GM23248 (cell line): Measurements from ENCODE around the gene FAM83E. TPM values are rescaled to one million over a fixed set of nuclear protein-coding genes. Genes with fewer than 3 reads are reported as not detected.

Experiments
- DNase-seq: peaks from one replicate; pipeline ENCODE4 v3.0.0-alpha.2; 2015
- H2AFZ ChIP-seq: fragments of 200-600 bp; sonication (generic); 2 replicates; pipeline ENCODE4 v1.6.1; 2016; ENCODE audit warnings: antibody characterized with exemption
- H3F3A ChIP-seq: fragments of 200-600 bp; sonication (generic); 2 replicates; pipeline ENCODE4 v1.6.1; 2016; ENCODE audit warnings: mild to moderate bottlenecking, antibody characterized with exemption, mixed run types; ENCODE audit not compliant: insufficient read depth
- H3K27ac ChIP-seq: fragments of 200-600 bp; sonication (generic); 2 replicates; pipeline ENCODE4 v1.5.1; 2016; ENCODE audit warnings: mild to moderate bottlenecking
- H3K27me3 ChIP-seq: fragments of 200-600 bp; sonication (generic); replicated peaks from 2 replicates; pipeline ENCODE4 v1.6.1; 2016; ENCODE audit warnings: mild to moderate bottlenecking; ENCODE audit not compliant: insufficient read depth
- H3K36me3 ChIP-seq: fragments of 200-600 bp; sonication (generic); 2 replicates; pipeline ENCODE4 v1.6.1; 2016; ENCODE audit warnings: low read depth, mild to moderate bottlenecking
- H3K4me1 ChIP-seq: fragments of 200-600 bp; sonication (generic); 2 replicates; pipeline ENCODE4 v1.6.1; 2016; ENCODE audit warnings: mild to moderate bottlenecking; ENCODE audit not compliant: insufficient read depth
- H3K4me2 ChIP-seq: fragments of 200-600 bp; sonication (generic); one replicate; pipeline ENCODE4 v1.6.1; 2016; ENCODE audit warnings: mild to moderate bottlenecking; ENCODE audit not compliant: unreplicated experiment
- H3K4me3 ChIP-seq: fragments of 200-600 bp; sonication (generic); 2 replicates; pipeline ENCODE4 v1.5.1; 2016; ENCODE audit warnings: mild to moderate bottlenecking
- H3K79me2 ChIP-seq: fragments of 200-600 bp; sonication (generic); 2 replicates; pipeline ENCODE4 v1.6.1; 2016; ENCODE audit warnings: mild to moderate bottlenecking; ENCODE audit not compliant: insufficient read depth
- H3K9ac ChIP-seq: fragments of 200-600 bp; sonication (generic); 2 replicates; pipeline ENCODE4 v1.6.1; 2016; ENCODE audit warnings: mild to moderate bottlenecking
- H3K9me2 ChIP-seq: fragments of 200-600 bp; sonication (generic); 2 replicates; pipeline ENCODE4 v1.6.1; 2016; ENCODE audit warnings: mixed run types, mild to moderate bottlenecking, moderate library complexity; ENCODE audit not compliant: insufficient read depth
- H3K9me3 ChIP-seq: fragments of 200-600 bp; sonication (generic); one replicate; pipeline ENCODE4 v1.6.1; 2017; ENCODE audit warnings: low read depth
- H4K20me1 ChIP-seq: fragments of 200-600 bp; sonication (generic); 2 replicates; pipeline ENCODE4 v1.6.0; 2016; ENCODE audit not compliant: insufficient read depth
- EZH2 ChIP-seq: fragments of 200-600 bp; sonication (generic); IDR thresholded peaks from 2 replicates; pipeline ENCODE4 v1.6.1; 2018; ENCODE audit warnings: antibody characterized with exemption, mild to moderate bottlenecking; ENCODE audit not compliant: insufficient read depth, poor library complexity, severe bottlenecking
- EZH2phosphoT487 ChIP-seq: fragments of 200-600 bp; sonication (generic); IDR thresholded peaks from 2 replicates; pipeline ENCODE4 v1.6.1; 2018; ENCODE audit warnings: antibody characterized with exemption, moderate library complexity, mild to moderate bottlenecking, low read depth; ENCODE audit not compliant: insufficient read depth
- WGBS, 2 experiments: methylation state at CpG; one replicate each; pipeline ENCODE4 v1.1.6; 2015 to 2017; ENCODE audit warnings: low lambda C conversion rate in 2 of 2, low coverage in 1 of 2; ENCODE audit errors: missing lambda C conversion rate in 2 of 2; 5-methylcytosine and 5-hydroxymethylcytosine counted together
- in situ Hi-C: fragments of 300-500 bp; cut with MboI; formaldehyde crosslinking; loops from 2 replicates; pipeline ENCODE4 v1.15.0; 2020
- polyA plus RNA-seq: library from polyadenylated mRNA; unstranded; fragments of >200 nt; fragmentation: Nextera tagmentation; extraction: Ambion mirVana; gene quantifications from 2 replicates; pipeline ENCODE4 v1.2.1, GENCODE V29; 2016
- total RNA-seq: library from RNA; depleted of rRNA; stranded (reverse); fragments of >200 nt; shearing (Covaris generic); gene quantifications from 2 replicates; pipeline ENCODE4 v1.2.3, GENCODE V29; 2014; rRNA removed

The FAM83E gene
- total and polyA plus RNA-seq, 2 experiments from 2014 or later, result not detected

DNA sequence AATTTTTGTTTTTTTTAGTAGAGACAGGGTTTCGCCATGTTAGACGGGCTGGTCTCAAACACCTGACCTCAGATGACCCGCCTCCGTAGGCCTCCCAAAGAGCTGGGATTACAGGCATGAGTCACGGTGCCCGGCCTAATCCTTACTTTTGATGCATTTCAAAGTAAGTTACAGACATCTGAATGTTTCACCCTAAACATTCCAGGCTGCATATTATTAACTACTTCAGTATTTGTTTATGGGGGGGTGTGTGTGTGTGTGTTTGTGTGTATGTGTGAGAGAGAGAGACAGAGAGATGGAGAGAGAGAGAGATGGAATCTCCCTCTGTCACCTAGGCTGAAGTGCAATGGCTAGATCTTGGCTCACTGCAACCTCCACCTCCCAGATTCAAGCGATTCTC lies 49.8 kb downstream of the FAM83E start:
- no peaks in the 10 kb centered on the region for H3K9me2 ChIP-seq
- no peaks in the 10 kb centered on the region for H3K36me3 ChIP-seq
- WGBS, 2 experiments, result 27 to 35% methylated on average over 7 of the region's 7 CpGs
- H3K27ac ChIP-seq, result no peak overlapping the region
- H4K20me1 ChIP-seq, result no peaks in the 10 kb centered on the region
- H3K9ac ChIP-seq, result no peak overlapping the region
- H3F3A ChIP-seq, result peaks cover 18% of the 10 kb centered on the region
- H3K9me3 ChIP-seq, result no peaks in the 10 kb centered on the region
- in situ Hi-C loops, result no loop called here
- H3K4me1 ChIP-seq, result peaks cover 35% of the 10 kb centered on the region
- no peak overlapping the region for H3K4me2 ChIP-seq
- H2AFZ ChIP-seq, result peak overlapping the region; percentile 24; the same call in 1 of the 2 replicates
- no peak for TF ChIP-seq EZH2
- no peak for TF ChIP-seq EZH2phosphoT487
- no peak overlapping the region for H3K4me3 ChIP-seq
- no peaks in the 10 kb centered on the region for H3K79me2 ChIP-seq
- DNase-seq, result peak; percentile 76
- H3K27me3 ChIP-seq, result no peaks in the 10 kb centered on the region

Other genes starting within 250 kb of the FAM83E start
- 126 and 170 TPM in 2 replicates for gene KDELR1, start 223.5 kb downstream of the FAM83E start, total RNA-seq
- 231 and 242 TPM in 2 replicates for gene KDELR1, start 223.5 kb downstream of the FAM83E start, polyA plus RNA-seq
- 0.54 and 0.76 TPM in 2 replicates for gene GRIN2D, start 221.4 kb downstream of the FAM83E start, total RNA-seq
- gene GRIN2D, start 221.4 kb downstream of the FAM83E start, polyA plus RNA-seq, result 0.10 and 0.22 TPM in 2 replicates
- 36.6 and 38.7 TPM in 2 replicates for gene GRWD1, start 169.1 kb downstream of the FAM83E start, total RNA-seq
- gene GRWD1, start 169.1 kb downstream of the FAM83E start, polyA plus RNA-seq, result 34.1 and 41.5 TPM in 2 replicates
- gene KCNJ14, start 159.5 kb downstream of the FAM83E start, total RNA-seq, result 0.97 and 1.1 TPM in 2 replicates
- gene KCNJ14, start 159.5 kb downstream of the FAM83E start, polyA plus RNA-seq, result 0.47 and 0.48 TPM in 2 replicates
- gene CYTH2, start 145.7 kb downstream of the FAM83E start, total RNA-seq, result 80.7 and 86.0 TPM in 2 replicates
- 40.9 and 41.6 TPM in 2 replicates for gene CYTH2, start 145.7 kb downstream of the FAM83E start, polyA plus RNA-seq
- 0.22 TPM in 1 of 2 replicates, not detected in the other for gene LMTK3, start 103.2 kb downstream of the FAM83E start, total RNA-seq
- not detected in 2 replicates for gene LMTK3, start 103.2 kb downstream of the FAM83E start, polyA plus RNA-seq
- not detected in 2 replicates for gene SULT2B1, start 62.9 kb downstream of the FAM83E start, total RNA-seq
- not detected in 2 replicates for gene SULT2B1, start 62.9 kb downstream of the FAM83E start, polyA plus RNA-seq
- not detected in 2 replicates for gene SPACA4, start 8.3 kb downstream of the FAM83E start, total RNA-seq
- gene SPACA4, start 8.3 kb downstream of the FAM83E start, polyA plus RNA-seq, result not detected in 2 replicates
- gene RPL18, start 4.1 kb upstream of the FAM83E start, total RNA-seq, result 1,266 and 1,345 TPM in 2 replicates
- 659 and 663 TPM in 2 replicates for gene RPL18, start 4.1 kb upstream of the FAM83E start, polyA plus RNA-seq
- gene SPHK2, start 4.4 kb upstream of the FAM83E start, total RNA-seq, result 5.2 and 7.2 TPM in 2 replicates
- 9.9 and 11.4 TPM in 2 replicates for gene SPHK2, start 4.4 kb upstream of the FAM83E start, polyA plus RNA-seq
- gene DBP, start 22.3 kb upstream of the FAM83E start, total RNA-seq, result 5.9 and 6.7 TPM in 2 replicates
- 3.3 and 3.7 TPM in 2 replicates for gene DBP, start 22.3 kb upstream of the FAM83E start, polyA plus RNA-seq
- gene CA11, start 31.1 kb upstream of the FAM83E start, total RNA-seq, result 1.1 and 1.6 TPM in 2 replicates
- 2.7 and 3.5 TPM in 2 replicates for gene CA11, start 31.1 kb upstream of the FAM83E start, polyA plus RNA-seq
- 0.32 TPM in 1 of 2 replicates, not detected in the other for gene NTN5, start 57.9 kb upstream of the FAM83E start, total RNA-seq
- not detected in 2 replicates for gene NTN5, start 57.9 kb upstream of the FAM83E start, polyA plus RNA-seq
- not detected in 2 replicates for gene FUT2, start 80.9 kb upstream of the FAM83E start, total RNA-seq
- gene FUT2, start 80.9 kb upstream of the FAM83E start, polyA plus RNA-seq, result 0.24 and 0.25 TPM in 2 replicates
- gene MAMSTR, start 104.6 kb upstream of the FAM83E start, total RNA-seq, result 0.22 TPM in 1 of 2 replicates, not detected in the other
- gene MAMSTR, start 104.6 kb upstream of the FAM83E start, polyA plus RNA-seq, result 2.7 and 3.1 TPM in 2 replicates
- not detected in 2 replicates for gene RASIP1, start 125.5 kb upstream of the FAM83E start, total RNA-seq
- gene RASIP1, start 125.5 kb upstream of the FAM83E start, polyA plus RNA-seq, result 0.09 and 0.44 TPM in 2 replicates
- gene IZUMO1, start 131.8 kb upstream of the FAM83E start, total RNA-seq, result not detected in 2 replicates
- gene IZUMO1, start 131.8 kb upstream of the FAM83E start, polyA plus RNA-seq, result not detected in 2 replicates
- gene FUT1, start 137.6 kb upstream of the FAM83E start, total RNA-seq, result not detected in 2 replicates
- gene FUT1, start 137.6 kb upstream of the FAM83E start, polyA plus RNA-seq, result not detected in 2 replicates
- gene FGF21, start 140.4 kb upstream of the FAM83E start, total RNA-seq, result not detected in 2 replicates
- not detected in 2 replicates for gene FGF21, start 140.4 kb upstream of the FAM83E start, polyA plus RNA-seq
- gene BCAT2, start 196.0 kb upstream of the FAM83E start, total RNA-seq, result 29.7 and 34.7 TPM in 2 replicates
- gene BCAT2, start 196.0 kb upstream of the FAM83E start, polyA plus RNA-seq, result 48.5 and 51.2 TPM in 2 replicates
- gene HSD17B14, start 221.4 kb upstream of the FAM83E start, total RNA-seq, result 2.6 and 3.9 TPM in 2 replicates
- gene HSD17B14, start 221.4 kb upstream of the FAM83E start, polyA plus RNA-seq, result 3.7 and 4.4 TPM in 2 replicates